Activated CD8-positive, alpha-beta memory T cell treated with anti-CD3 and anti-CD28 coated beads for 36 hours (primary cell): ENCODE results near the gene CHCHD3. TPM values are rescaled to one million over a fixed set of nuclear protein-coding genes. Genes with fewer than 3 reads are reported as not detected.

Experiments
- CTCF ChIA-PET: fragments of 350-600 bp; sonication (Branson Sonifier 250); formaldehyde crosslinking; loops from one replicate; lab custom pipeline; 2021; ENCODE audit warnings: antibody characterized with exemption; lab: Charles Lee
- POLR2A ChIA-PET: fragments of 350-600 bp; sonication (Branson Sonifier 250); formaldehyde crosslinking; loops from one replicate; lab custom pipeline; 2021; ENCODE audit warnings: antibody characterized with exemption; lab: Charles Lee
- total RNA-seq, 2 experiments: library from RNA; stranded (reverse); gene quantifications; one replicate each; pipeline ENCODE4 v1.2.3, GENCODE V29; 2021

CHCHD3 gene
- total RNA-seq, 2 experiments from 2014 or later, result 85.2 to 87.1 TPM

DNA sequence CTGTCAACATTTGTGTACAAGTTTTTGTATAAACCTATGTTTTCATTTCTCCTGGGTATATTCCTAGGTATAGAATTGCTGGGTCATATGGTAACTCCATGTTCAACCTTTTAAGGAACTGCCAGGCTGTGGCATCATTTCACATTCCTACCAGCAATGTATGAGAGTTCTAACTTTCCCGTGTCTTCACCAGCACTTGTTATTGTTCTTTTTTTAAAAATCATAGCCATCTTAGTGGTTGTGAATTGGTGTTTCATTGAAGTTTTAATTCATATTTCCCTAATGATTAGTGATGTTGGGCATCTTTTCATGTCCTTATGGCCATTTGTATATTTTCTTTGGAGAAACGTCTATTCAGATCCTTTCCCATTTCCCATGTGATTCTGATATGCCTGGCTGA lies 312.6 kb downstream of the CHCHD3 start:
- CTCF ChIA-PET, result no interaction called here
- POLR2A ChIA-PET, result no interaction called here

- POLR2A ChIA-PET, result no interaction called here
- CTCF ChIA-PET, result no interaction called here
These were observed 313.8 kb downstream of the CHCHD3 start for GRCh38 chr7:132768099-132768498.

DNA sequence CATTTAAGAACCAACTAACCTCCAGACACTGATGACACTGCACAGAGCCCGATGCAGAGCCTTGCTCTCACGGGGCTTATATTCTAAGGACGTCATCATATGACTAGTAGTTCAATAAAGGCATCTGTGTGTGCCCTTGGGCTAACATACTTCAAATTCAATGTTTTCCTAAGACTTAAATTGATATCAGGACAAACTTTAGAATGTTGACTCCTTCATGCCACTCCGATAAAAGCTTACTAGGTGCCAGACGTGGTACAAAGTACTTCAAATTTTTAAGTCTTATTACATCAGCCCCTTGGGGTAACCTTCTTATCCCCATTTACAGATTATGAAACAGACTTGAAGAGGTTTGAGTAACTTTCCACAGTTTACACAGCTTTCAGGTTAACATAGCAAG lies 314.5 kb downstream of the CHCHD3 start:
- CTCF ChIA-PET, result no interaction called here

DNA sequence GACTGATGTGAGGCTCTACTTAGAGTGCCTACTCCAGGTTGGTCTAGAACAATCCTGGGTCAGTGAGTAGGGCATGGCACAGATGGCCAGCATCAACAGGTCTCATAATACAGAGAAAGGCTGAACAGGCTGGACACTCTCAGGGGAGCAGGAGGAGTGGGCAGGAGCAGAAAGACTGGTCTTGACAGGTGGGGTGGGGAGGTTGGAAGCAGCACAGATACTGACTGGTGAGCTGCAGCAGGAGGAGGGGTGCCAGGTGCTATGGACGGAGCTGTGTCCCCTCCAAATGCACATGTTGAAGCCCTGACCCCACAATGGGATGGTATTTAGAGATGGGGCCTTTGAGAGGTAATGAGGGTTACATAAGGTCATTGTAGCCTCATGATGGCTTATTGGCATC lies 315.2 kb downstream of the CHCHD3 start:
- CTCF ChIA-PET, result no interaction called here
- POLR2A ChIA-PET, result no interaction called here

More for the DNA sequence above, 314.5 kb downstream of the CHCHD3 start:
- POLR2A ChIA-PET, result no interaction called here

- ChIA-PET POLR2A (no interaction called here), CTCF (no interaction called here)
These were observed 316.0 kb downstream of the CHCHD3 start for GRCh38 chr7:132765861-132766260.

- POLR2A ChIA-PET, result no interaction called here
- CTCF ChIA-PET, result no interaction called here
These were observed 317.1 kb downstream of the CHCHD3 start for GRCh38 chr7:132764762-132765161.

- POLR2A ChIA-PET, result no interaction called here
- CTCF ChIA-PET, result no interaction called here
These were observed 321.0 kb downstream of the CHCHD3 start for GRCh38 chr7:132760866-132761265.

GRCh38 chr7:132760244-132760623 lies 321.7 kb downstream of the CHCHD3 start:
- CTCF ChIA-PET, result no interaction called here
- POLR2A ChIA-PET, result no interaction called here

GRCh38 chr7:132759482-132760243 lies 322.2 kb downstream of the CHCHD3 start:
- POLR2A ChIA-PET, result no interaction called here
- CTCF ChIA-PET, result no interaction called here

- ChIA-PET POLR2A (no interaction called here), CTCF (no interaction called here)
These were observed 322.9 kb downstream of the CHCHD3 start for GRCh38 chr7:132758986-132759385.

GRCh38 chr7:132757783-132758182 lies 324.1 kb downstream of the CHCHD3 start:
- CTCF ChIA-PET, result no interaction called here
- POLR2A ChIA-PET, result no interaction called here

DNA sequence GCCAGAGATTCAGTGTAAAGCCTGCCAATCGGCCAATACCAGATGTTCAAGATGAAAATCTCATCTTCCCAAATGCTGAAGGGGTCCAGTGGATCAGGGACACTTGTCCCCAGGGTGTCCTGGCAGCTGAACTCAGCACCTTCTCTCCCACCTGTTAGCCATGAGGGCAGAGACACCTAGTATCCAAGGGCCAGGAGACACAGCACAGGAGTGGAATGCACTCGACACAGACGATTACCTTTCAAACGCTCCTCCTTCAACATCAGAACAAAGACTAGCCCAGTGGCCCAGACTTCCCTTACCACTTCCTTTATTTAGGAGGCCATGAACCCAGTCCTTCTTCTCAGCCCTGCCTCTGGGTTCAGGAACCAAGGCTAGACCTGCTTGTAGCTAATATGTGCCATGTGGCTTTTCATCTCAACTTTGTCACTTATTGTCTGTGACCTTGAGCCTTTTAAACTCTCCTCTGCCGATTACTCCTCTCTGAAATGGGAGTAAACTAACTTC lies 325.4 kb downstream of the CHCHD3 start:
- ChIA-PET CTCF (interaction anchor here (0.7 kb wide), 1 partner anchor 67 kb away, joined by 4 read pairs; no protein-coding TSS in a partner anchor), POLR2A (no interaction called here)

GRCh38 chr7:132755538-132756483 lies 326.1 kb downstream of the CHCHD3 start:
- CTCF ChIA-PET, result interaction anchor here (0.7 kb wide), 1 partner anchor 67 kb away, joined by 4 read pairs; no protein-coding TSS in a partner anchor
- POLR2A ChIA-PET, result interaction anchor here (0.6 kb wide), 1 partner anchor 28 kb away, joined by 8 read pairs; no protein-coding TSS in a partner anchor

- ChIA-PET POLR2A (no interaction called here), CTCF (no interaction called here)
These were observed 329.5 kb downstream of the CHCHD3 start for GRCh38 chr7:132752431-132752830.

DNA sequence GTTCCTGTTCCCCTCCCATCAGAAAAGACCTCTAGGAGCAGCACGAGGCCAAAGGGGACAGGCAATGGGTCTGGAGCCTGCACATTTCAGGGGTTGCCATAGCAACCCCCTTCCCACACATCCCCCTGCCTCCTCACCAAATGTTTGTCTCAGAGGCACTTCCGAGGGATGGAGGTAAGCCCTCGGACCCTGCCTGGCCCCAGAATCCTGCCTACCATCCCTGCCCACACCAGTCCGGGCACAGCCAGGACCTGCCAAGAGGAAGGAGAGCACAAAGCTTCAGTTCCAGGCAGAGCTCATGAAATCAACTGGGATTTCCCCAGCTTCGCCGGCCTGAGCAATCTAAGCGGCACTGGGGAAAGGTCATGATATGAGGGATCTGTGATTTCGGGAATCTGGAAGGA lies 330.6 kb downstream of the CHCHD3 start:
- CTCF ChIA-PET, result no interaction called here
- POLR2A ChIA-PET, result no interaction called here

GRCh38 chr7:132750530-132751217 lies 331.2 kb downstream of the CHCHD3 start:
- POLR2A ChIA-PET, result no interaction called here
- CTCF ChIA-PET, result no interaction called here

DNA sequence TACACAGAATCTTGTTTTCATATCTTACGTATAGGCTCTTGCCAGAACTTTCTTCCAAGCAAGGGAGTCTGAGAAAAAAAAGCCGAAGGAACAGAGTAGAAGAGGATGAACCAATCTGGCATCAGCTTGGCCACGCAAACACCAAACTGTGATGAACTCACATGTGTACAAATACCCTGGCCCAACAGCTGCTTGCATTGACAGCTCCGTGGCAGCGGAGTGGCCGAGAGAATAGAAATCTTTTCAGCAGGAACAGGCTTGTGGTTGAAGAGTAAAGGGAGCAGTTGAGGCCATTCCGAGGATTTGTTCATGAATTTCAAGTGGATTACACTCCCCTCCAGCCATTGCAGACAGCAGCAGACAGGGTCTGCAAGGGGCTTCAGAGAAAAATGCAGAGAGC lies 331.8 kb downstream of the CHCHD3 start:
- CTCF ChIA-PET, result no interaction called here

DNA sequence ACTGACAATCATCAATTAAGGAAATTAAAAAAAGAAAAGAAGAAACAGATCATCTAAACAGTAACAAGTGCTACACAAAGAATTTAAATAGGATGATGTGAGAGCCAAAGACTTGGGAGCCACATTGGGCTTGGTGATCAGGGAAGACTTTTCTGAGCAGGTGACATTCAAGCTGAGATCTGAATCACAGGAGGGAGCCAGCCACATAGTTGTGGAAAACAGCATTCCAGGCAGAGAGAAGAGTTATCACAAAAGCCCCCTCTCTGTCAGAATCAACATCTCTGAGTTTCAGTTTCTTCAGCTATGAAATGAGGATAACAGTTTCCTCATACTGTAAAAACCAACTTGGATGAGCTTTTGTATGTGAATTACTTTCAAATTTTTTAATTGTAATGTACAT lies 336.4 kb downstream of the CHCHD3 start:
- ChIA-PET CTCF (no interaction called here), POLR2A (no interaction called here)

More for the DNA sequence above, 331.8 kb downstream of the CHCHD3 start:
- POLR2A ChIA-PET, result no interaction called here

GRCh38 chr7:132743974-132744373 lies 337.9 kb downstream of the CHCHD3 start:
- ChIA-PET CTCF (no interaction called here), POLR2A (no interaction called here)
